SH-SY5Y (cell line): ENCODE measurements around the gene CTNNA3.

Source experiments
- GATA2 ChIP-seq: IDR thresholded peaks from 2 replicates; pipeline ENCODE4 v1.6.1; 2011; ENCODE audit warnings: mild to moderate bottlenecking, low read depth, low read length
- GATA3 ChIP-seq: IDR thresholded peaks from 2 replicates; pipeline ENCODE4 v1.6.1; 2011; ENCODE audit warnings: low read depth, mild to moderate bottlenecking, low read length, moderate library complexity

The CTNNA3 gene

GRCh38 chr10:66321723-66322665, 1374.0 kb downstream of the CTNNA3 start:
- TF ChIP-seq GATA2 (no peak), GATA3 (no peak)

- TF ChIP-seq GATA2 = no peak
- no peak for TF ChIP-seq GATA3
These were observed 1377.2 kb downstream of the CTNNA3 start for GRCh38 chr10:66318761-66319160.

DNA sequence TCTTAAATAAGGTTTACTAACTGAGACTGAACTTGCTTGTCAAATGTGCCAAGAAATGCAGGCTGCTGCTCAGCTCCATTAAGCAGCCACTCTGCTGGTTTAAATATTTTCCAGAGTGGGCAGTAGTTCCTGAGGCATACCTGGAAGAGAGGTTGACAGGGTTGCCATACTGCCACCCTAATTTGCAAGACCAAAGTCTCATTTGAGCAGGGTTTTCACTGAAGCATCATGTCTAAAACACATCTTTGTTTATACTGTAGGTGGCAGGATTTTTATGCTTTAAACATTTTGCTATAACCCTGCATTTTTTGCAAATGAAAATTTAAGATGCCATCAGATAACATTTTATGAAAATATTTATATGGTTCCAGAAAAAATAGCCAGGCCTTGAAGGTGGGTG, 1388.2 kb downstream of the CTNNA3 start:
- TF ChIP-seq GATA2 = no peak
- no peak for TF ChIP-seq GATA3

DNA sequence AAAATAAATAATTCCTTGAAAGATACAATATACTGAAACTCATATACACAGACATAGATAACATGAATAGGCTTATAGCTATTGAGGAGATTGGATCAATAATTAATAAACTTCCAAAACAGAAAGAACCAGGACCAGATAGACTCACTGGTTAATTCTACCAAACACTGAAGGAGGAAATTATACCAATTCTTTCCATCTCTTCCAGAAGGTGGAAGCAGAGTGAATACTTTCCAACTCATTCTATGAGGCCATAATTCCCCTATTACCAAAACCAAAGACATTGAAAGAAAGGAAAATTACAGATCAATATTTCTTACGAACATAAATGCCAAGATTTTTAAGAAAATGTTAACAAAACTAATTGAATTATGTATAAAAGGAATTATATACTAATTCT, 1394.9 kb downstream of the CTNNA3 start:
- TF ChIP-seq GATA3 (no peak), GATA2 (no peak)

DNA sequence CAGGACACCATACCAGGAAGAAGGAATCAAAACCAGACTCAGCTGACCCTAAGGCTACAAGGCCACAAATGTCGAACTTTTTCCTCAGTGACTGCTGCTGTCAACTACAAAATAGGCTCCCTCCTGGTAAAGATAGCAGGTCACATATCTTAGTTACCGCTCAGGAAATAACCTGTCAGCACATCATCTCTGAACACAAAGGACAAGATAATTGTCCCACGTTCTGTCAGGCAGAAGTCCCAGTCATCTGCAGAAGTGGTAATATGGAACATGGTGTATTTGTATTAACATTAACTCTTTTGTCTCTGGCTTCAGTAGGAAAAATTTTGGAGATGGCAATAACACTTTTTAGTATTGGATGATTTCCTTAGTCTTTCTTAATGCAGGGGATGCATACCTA, 1400.4 kb downstream of the CTNNA3 start:
- TF ChIP-seq GATA2 (no peak), GATA3 (no peak)

DNA sequence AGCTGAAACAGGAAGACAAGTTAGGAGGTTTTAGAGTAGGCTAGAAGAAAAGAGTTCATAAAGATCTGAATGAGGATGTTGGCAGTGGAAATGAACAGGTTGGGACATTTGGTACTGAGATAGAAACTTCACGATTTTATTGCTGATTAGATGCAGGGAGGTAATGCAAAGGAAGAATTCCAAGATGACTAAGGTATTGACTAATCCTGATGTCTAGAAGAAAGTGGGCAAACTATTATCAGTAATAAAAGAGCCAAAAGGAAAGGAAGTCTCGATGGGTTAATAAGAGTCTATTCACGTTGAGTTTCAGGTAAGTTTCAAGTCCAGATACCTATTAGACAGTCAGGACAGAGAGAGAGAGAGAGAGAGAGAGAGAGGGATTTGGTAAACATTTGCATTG, 1401.5 kb downstream of the CTNNA3 start:
- TF ChIP-seq GATA2 (no peak), GATA3 (no peak)

- TF ChIP-seq GATA3 = no peak
- no peak for TF ChIP-seq GATA2
These were observed 1403.1 kb downstream of the CTNNA3 start for GRCh38 chr10:66292922-66293321.

- no peak for TF ChIP-seq GATA2
- no peak for TF ChIP-seq GATA3
These were observed 1403.5 kb downstream of the CTNNA3 start for GRCh38 chr10:66292456-66292855.

GRCh38 chr10:66291133-66291532, 1404.9 kb downstream of the CTNNA3 start:
- no peak for TF ChIP-seq GATA2
- no peak for TF ChIP-seq GATA3

DNA sequence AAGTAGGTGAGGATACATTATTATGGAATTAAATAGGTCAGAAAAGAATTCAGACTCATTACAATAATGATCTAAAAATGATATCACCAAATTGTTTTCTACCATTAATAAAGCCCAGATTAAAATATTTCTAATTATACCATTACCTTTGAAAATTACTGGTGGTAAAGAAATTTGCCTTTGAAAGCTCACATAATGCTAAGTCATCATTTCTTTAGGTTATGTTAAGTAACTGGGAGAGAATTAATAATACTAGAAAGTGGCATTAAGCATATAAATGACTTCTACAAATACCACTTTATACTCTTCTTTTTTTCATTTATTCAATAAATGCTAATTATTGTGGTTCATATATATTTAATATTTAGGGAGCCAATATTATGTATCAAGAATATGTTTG, 1411.4 kb downstream of the CTNNA3 start:
- no peak for TF ChIP-seq GATA3
- no peak for TF ChIP-seq GATA2

GRCh38 chr10:66283874-66284464, 1412.0 kb downstream of the CTNNA3 start:
- no peak for TF ChIP-seq GATA2
- TF ChIP-seq GATA3 = no peak

DNA sequence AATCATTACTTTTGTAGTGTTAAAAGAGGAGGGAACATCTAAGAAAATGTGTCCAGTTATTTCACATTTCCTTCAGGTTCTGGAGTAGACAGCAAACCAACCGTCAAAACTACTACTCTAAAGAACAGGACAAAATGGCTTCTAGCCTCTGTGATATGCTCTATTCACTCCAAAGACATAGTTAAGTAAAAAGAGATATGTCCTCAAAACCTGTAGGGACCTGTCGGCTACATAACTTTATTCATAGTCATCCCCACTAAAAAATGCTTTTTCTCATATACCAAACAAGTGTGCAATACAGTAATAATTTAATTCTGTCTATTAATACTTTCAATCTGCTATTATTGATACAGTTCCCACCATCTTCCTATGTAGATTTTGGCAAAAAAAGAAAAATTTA, 1412.9 kb downstream of the CTNNA3 start:
- TF ChIP-seq GATA3 = no peak
- no peak for TF ChIP-seq GATA2

GRCh38 chr10:66281327-66281726, 1414.7 kb downstream of the CTNNA3 start:
- no peak for TF ChIP-seq GATA2
- TF ChIP-seq GATA3 = no peak

DNA sequence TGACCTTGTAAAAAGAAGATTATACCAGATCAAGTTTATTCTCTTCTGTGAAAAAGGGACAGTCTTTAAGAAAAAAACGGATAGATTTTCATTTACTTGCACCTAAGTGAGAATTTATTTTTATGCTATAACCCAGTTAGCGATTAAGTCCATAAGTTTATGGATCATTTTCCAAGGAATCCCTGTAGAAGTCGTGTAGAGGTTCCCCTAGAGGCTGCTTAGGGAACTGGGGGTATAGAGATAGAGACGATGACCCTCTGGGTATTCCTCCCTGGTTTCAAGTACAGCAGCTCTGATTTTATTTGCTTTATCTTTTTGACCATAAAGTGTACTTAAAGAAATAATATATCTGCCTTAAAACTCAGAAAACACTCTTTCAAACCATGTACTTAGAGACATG, 1418.5 kb downstream of the CTNNA3 start:
- TF ChIP-seq GATA3 (no peak), GATA2 (no peak)

- TF ChIP-seq GATA3 (no peak), GATA2 (no peak)
These were observed 1422.0 kb downstream of the CTNNA3 start for GRCh38 chr10:66273966-66274519.

- TF ChIP-seq GATA3 = no peak
- no peak for TF ChIP-seq GATA2
These were observed 1430.6 kb downstream of the CTNNA3 start for GRCh38 chr10:66265398-66265797.
